ENCODE measurements around the gene NFU1. TPM values are rescaled to one million over a fixed set of nuclear protein-coding genes. Genes with fewer than 3 reads are reported as not detected.
"Not testable (repeated sequence)": the region's sequence is repeated elsewhere in the genome, so short reads cannot be mapped to it uniquely, and the experiment has no call there.

Gene NFU1
- total RNA-seq, 2 donors from 2014 or later, result 40.0 to 61.2 TPM

GRCh38 chr2:69438580-69438979 lies 1.3 kb upstream of the NFU1 start:
- Mint-ChIP-seq H3K4me1 (ENCODE audit: low read depth) (peaks cover 44% of the 10 kb centered on the region), H3K4me3 (peak overlapping the region; percentile 86 to 95)

GRCh38 chr2:69437751-69438154 lies 518 bp upstream of the NFU1 start:
- Mint-ChIP-seq H3K9me3 (peaks cover 5 to 10% of the 10 kb centered on the region in 2 donors), H3K27me3 (ENCODE audit: low read depth) (no peaks in the 10 kb centered on the region), H3K4me1 (ENCODE audit: low read depth) (peaks cover 45% of the 10 kb centered on the region), H3K36me3 (ENCODE audit: insufficient read depth in 2 of 2) (peaks cover 0 to 5% of the 10 kb centered on the region in 2 donors), H3K4me3 (peak overlapping the region; percentile 86 to 95), H3K27ac (peak overlapping the region; percentile 92)
- ATAC-seq (replicated peaks in 1 of 2), result peak in 1 of 2 donors; percentile 3
- no peak for DNase-seq

More at GRCh38 chr2:69438580-69438979, 1.3 kb upstream of the NFU1 start:
- DNase-seq, result no peak
- H3K27me3 Mint-ChIP-seq (ENCODE audit: low read depth), result no peaks in the 10 kb centered on the region
- H3K36me3 Mint-ChIP-seq (ENCODE audit: insufficient read depth in 2 of 2), result peaks cover 0 to 5% of the 10 kb centered on the region in 2 donors
- peak overlapping the region; percentile 92 for H3K27ac Mint-ChIP-seq
- H3K9me3 Mint-ChIP-seq, result peaks cover 5 to 10% of the 10 kb centered on the region in 2 donors
- no peak for ATAC-seq (replicated peaks in 1 of 2)

- DNase-seq, result no peak
- H3K4me3 Mint-ChIP-seq, result peak overlapping the region; percentile 86 to 95
- peaks cover 5 to 10% of the 10 kb centered on the region in 2 donors for H3K9me3 Mint-ChIP-seq
- peak overlapping the region; percentile 92 for H3K27ac Mint-ChIP-seq
- no peaks in the 10 kb centered on the region for H3K27me3 Mint-ChIP-seq (ENCODE audit: low read depth)
- peaks cover 45% of the 10 kb centered on the region for H3K4me1 Mint-ChIP-seq (ENCODE audit: low read depth)
- H3K36me3 Mint-ChIP-seq (ENCODE audit: insufficient read depth in 2 of 2), result peaks cover 0 to 5% of the 10 kb centered on the region in 2 donors
- ATAC-seq (replicated peaks in 1 of 2), result no peak
These were observed 668 bp downstream of the NFU1 start for GRCh38 chr2:69436596-69436937.

- Mint-ChIP-seq H3K9me3 (peaks cover 5 to 9% of the 10 kb centered on the region in 2 donors), H3K4me3 (peak overlapping the region; percentile 18 to 29), H3K36me3 (ENCODE audit: insufficient read depth in 2 of 2) (peaks cover 0 to 5% of the 10 kb centered on the region in 2 donors), H3K27ac (no peak overlapping the region), H3K4me1 (ENCODE audit: low read depth) (peaks cover 45% of the 10 kb centered on the region), H3K27me3 (ENCODE audit: low read depth) (no peaks in the 10 kb centered on the region)
- no peak for DNase-seq
- no peak for ATAC-seq (replicated peaks in 1 of 2)
These were observed 2.5 kb downstream of the NFU1 start for GRCh38 chr2:69434753-69435152.

- Mint-ChIP-seq H3K27ac (no peak overlapping the region), H3K9me3 (no peaks in the 10 kb centered on the region), H3K36me3 (ENCODE audit: insufficient read depth in 2 of 2) (peaks cover 0 to 5% of the 10 kb centered on the region in 2 donors), H3K27me3 (ENCODE audit: low read depth) (no peaks in the 10 kb centered on the region), H3K4me1 (ENCODE audit: low read depth) (peaks cover 10% of the 10 kb centered on the region), H3K4me3 (no peak overlapping the region)
- ATAC-seq (replicated peaks in 1 of 2), result no peak
- DNase-seq, result no peak
These were observed 7.6 kb downstream of the NFU1 start for GRCh38 chr2:69429491-69430183.

GRCh38 chr2:69428981-69429380 lies 8.3 kb downstream of the NFU1 start:
- no peak for ATAC-seq (replicated peaks in 1 of 2)

GRCh38 chr2:69424419-69424818 lies 12.8 kb downstream of the NFU1 start:
- peaks cover 2 to 5% of the 10 kb centered on the region in 2 donors for H3K36me3 Mint-ChIP-seq (ENCODE audit: insufficient read depth in 2 of 2)
- no peak for DNase-seq
- no peak for ATAC-seq (replicated peaks in 1 of 2)
- H3K27ac Mint-ChIP-seq, result no peak overlapping the region
- no peaks in the 10 kb centered on the region for H3K9me3 Mint-ChIP-seq
- H3K4me3 Mint-ChIP-seq, result no peak overlapping the region
- no peaks in the 10 kb centered on the region for H3K27me3 Mint-ChIP-seq (ENCODE audit: low read depth)
- peaks cover 4% of the 10 kb centered on the region for H3K4me1 Mint-ChIP-seq (ENCODE audit: low read depth)

More at GRCh38 chr2:69428981-69429380, 8.3 kb downstream of the NFU1 start:
- H3K27me3 Mint-ChIP-seq (ENCODE audit: low read depth), result no peaks in the 10 kb centered on the region
- DNase-seq, result no peak
- no peaks in the 10 kb centered on the region for H3K9me3 Mint-ChIP-seq
- H3K36me3 Mint-ChIP-seq (ENCODE audit: insufficient read depth in 2 of 2), result peaks cover 0 to 5% of the 10 kb centered on the region in 2 donors
- H3K4me1 Mint-ChIP-seq (ENCODE audit: low read depth), result peaks cover 4% of the 10 kb centered on the region
- no peak overlapping the region for H3K27ac Mint-ChIP-seq
- no peak overlapping the region for H3K4me3 Mint-ChIP-seq

- Mint-ChIP-seq H3K4me3 (no peak overlapping the region), H3K4me1 (ENCODE audit: low read depth) (peaks cover 4% of the 10 kb centered on the region)
These were observed 15.0 kb downstream of the NFU1 start for GRCh38 chr2:69422198-69422597.

GRCh38 chr2:69419111-69419510 lies 18.1 kb downstream of the NFU1 start:
- ATAC-seq (replicated peaks in 1 of 2); H3K4me3 Mint-ChIP-seq; H3K27me3 Mint-ChIP-seq (ENCODE audit: low read depth); H3K4me1 Mint-ChIP-seq (ENCODE audit: low read depth); DNase-seq; H3K9me3 Mint-ChIP-seq; H3K27ac Mint-ChIP-seq; H3K36me3 Mint-ChIP-seq (ENCODE audit: insufficient read depth in 2 of 2): not testable (repeated sequence)

More at GRCh38 chr2:69422198-69422597, 15.0 kb downstream of the NFU1 start:
- H3K27ac Mint-ChIP-seq, result no peak overlapping the region
- no peaks in the 10 kb centered on the region for H3K9me3 Mint-ChIP-seq
- DNase-seq, result no peak
- H3K36me3 Mint-ChIP-seq (ENCODE audit: insufficient read depth in 2 of 2), result peaks cover 2 to 3% of the 10 kb centered on the region in 2 donors
- ATAC-seq (replicated peaks in 1 of 2), result no peak
- no peaks in the 10 kb centered on the region for H3K27me3 Mint-ChIP-seq (ENCODE audit: low read depth)

GRCh38 chr2:69416147-69416546 lies 21.1 kb downstream of the NFU1 start:
- Mint-ChIP-seq H3K4me3 (no peak overlapping the region), H3K27ac (no peak overlapping the region), H3K4me1 (ENCODE audit: low read depth) (no peaks in the 10 kb centered on the region), H3K9me3 (no peaks in the 10 kb centered on the region), H3K27me3 (ENCODE audit: low read depth) (no peaks in the 10 kb centered on the region), H3K36me3 (ENCODE audit: insufficient read depth in 2 of 2) (peaks cover 4% of the 10 kb centered on the region in 2 donors)
- DNase-seq (no peak), ATAC-seq (replicated peaks in 1 of 2) (no peak)

- no peaks in the 10 kb centered on the region for H3K9me3 Mint-ChIP-seq
- DNase-seq (no peak), ATAC-seq (replicated peaks in 1 of 2) (no peak)
- peaks cover 8% of the 10 kb centered on the region for H3K4me1 Mint-ChIP-seq (ENCODE audit: low read depth)
- peaks cover 2 to 11% of the 10 kb centered on the region in 2 donors for H3K36me3 Mint-ChIP-seq (ENCODE audit: insufficient read depth in 2 of 2)
- no peak overlapping the region for H3K4me3 Mint-ChIP-seq
- H3K27ac Mint-ChIP-seq, result no peak overlapping the region
- H3K27me3 Mint-ChIP-seq (ENCODE audit: low read depth), result no peaks in the 10 kb centered on the region
These were observed 26.1 kb downstream of the NFU1 start for GRCh38 chr2:69411120-69411519.

- H3K27ac Mint-ChIP-seq, result no peak overlapping the region
- no peaks in the 10 kb centered on the region for H3K27me3 Mint-ChIP-seq (ENCODE audit: low read depth)
- H3K4me1 Mint-ChIP-seq (ENCODE audit: low read depth), result peaks cover 8% of the 10 kb centered on the region
- H3K9me3 Mint-ChIP-seq, result peaks cover 0 to 2% of the 10 kb centered on the region in 2 donors
- DNase-seq, result no peak
- H3K36me3 Mint-ChIP-seq (ENCODE audit: insufficient read depth in 2 of 2), result peaks cover 5 to 21% of the 10 kb centered on the region in 2 donors
- ATAC-seq (replicated peaks in 1 of 2), result no peak
- no peak overlapping the region for H3K4me3 Mint-ChIP-seq
These were observed 31.9 kb downstream of the NFU1 start for GRCh38 chr2:69405306-69405705.

- Mint-ChIP-seq H3K9me3 (peaks cover 0 to 2% of the 10 kb centered on the region in 2 donors), H3K36me3 (ENCODE audit: insufficient read depth in 2 of 2) (peaks cover 8 to 22% of the 10 kb centered on the region in 2 donors), H3K27ac (no peak overlapping the region), H3K4me1 (ENCODE audit: low read depth) (no peaks in the 10 kb centered on the region), H3K4me3 (no peak overlapping the region), H3K27me3 (ENCODE audit: low read depth) (no peaks in the 10 kb centered on the region)
- DNase-seq (no peak), ATAC-seq (replicated peaks in 1 of 2) (no peak)
These were observed 37.1 kb downstream of the NFU1 start for GRCh38 chr2:69400121-69400520.

GRCh38 chr2:69397234-69397633 lies 40.0 kb downstream of the NFU1 start:
- ATAC-seq (replicated peaks in 1 of 2) (no peak), DNase-seq (no peak)
- H3K9me3 Mint-ChIP-seq, result no peaks in the 10 kb centered on the region
- H3K27me3 Mint-ChIP-seq (ENCODE audit: low read depth), result no peaks in the 10 kb centered on the region
- H3K36me3 Mint-ChIP-seq (ENCODE audit: insufficient read depth in 2 of 2), result peaks cover 3 to 13% of the 10 kb centered on the region in 2 donors
- H3K27ac Mint-ChIP-seq, result no peak overlapping the region
- no peak overlapping the region for H3K4me3 Mint-ChIP-seq
- H3K4me1 Mint-ChIP-seq (ENCODE audit: low read depth), result peaks cover 6% of the 10 kb centered on the region

All from activated T-cell treated with anti-CD3 and anti-CD28 coated beads, Interleukin-2, amount 50 U/mL, for 72 hours (primary cell).